HG03521 (cell line): ENCODE data around the gene APBB2.
A peak's percentile ranks its signal among the peaks of the same experiment; 100 is the strongest.
"Not testable (repeated sequence)": the region's sequence is repeated elsewhere in the genome, so short reads cannot be mapped to it uniquely, and the experiment has no call there.

Source experiments
- ATAC-seq: cut with Tn5 transposase; IDR thresholded peaks from one replicate; pipeline ENCODE4 v1.9.1; 2021; ENCODE audit warnings: mild to moderate bottlenecking, moderate library complexity; ENCODE audit not compliant: unreplicated experiment

APBB2 gene

DNA sequence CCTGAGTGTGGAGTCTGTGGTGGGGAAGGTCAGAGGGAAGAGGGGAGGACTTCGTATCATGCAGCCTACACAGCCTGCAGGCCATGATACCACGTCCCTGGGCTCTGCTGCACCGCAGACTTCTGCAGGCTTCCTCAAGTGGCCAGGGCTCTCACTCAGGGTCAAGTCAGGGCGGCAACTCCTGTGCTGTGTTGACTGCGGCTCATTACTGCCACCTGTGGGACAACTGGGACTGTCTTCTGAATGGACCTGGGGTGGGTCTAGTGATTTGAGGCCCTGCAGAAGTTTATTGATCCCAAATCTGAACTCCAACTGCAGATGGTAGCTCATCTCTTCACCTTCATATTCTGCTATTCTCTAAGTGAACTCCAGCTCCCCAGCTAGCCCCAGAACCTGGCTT, 297.5 kb downstream of the APBB2 start:
- peak; percentile 61 for ATAC-seq

DNA sequence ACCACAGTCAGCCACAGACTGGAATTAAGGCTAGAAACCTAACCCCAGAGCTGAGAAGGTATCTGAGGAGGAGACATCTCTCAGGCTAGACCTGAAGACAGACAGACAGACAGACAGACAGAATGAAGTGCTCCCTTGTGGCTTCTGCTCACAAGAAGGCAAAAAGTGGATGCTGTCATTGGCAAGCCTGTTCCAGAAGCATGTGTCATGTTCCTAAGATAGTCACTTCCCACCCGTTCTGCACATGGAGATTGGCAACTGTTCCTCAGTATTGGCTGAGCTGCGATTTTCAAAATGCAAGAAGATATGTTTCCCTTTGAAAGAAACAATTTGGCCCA, 298.2 kb downstream of the APBB2 start:
- ATAC-seq = no peak

DNA sequence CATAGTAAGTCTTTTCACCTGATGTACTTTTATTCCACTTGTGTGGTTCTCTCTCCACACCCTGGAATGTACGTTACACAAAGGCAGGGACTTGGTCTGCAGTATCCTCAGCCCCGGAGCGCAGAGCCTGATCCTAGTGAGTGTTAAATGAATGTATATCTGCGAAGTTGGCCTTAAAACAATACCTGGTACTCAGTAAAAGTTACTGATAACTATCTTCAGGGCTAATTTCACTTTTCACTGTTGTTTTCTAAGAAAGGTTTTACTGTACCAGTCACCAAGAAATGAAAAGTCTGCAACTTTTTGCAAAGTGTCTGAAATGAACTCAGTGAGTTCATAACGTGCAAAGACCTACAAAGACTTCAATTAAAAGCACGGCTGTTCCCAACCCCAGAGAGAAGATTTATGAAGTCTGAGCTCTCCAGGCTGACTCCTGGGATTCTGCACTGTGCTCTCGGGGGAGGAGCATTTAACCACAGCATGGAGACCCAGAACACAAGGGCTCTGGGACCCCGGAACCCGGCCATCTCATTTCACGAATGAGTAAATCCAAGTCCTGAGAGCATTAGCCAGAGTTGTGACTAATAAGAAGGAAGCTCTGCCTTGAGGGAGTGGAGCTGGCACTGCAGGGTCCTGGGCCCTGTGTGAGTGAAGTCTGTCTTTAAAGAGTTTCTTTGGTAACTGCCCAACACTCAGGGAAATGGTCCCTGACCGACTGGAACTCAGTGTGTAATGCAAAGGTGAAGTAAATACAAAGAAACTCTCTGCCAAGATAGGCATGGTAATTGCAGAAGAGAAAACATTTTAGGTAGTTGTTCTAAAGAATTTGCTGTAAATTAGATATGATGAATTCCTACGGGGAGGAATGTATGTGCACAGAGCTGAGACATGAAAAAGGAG, 298.8 kb downstream of the APBB2 start:
- ATAC-seq = no peak

DNA sequence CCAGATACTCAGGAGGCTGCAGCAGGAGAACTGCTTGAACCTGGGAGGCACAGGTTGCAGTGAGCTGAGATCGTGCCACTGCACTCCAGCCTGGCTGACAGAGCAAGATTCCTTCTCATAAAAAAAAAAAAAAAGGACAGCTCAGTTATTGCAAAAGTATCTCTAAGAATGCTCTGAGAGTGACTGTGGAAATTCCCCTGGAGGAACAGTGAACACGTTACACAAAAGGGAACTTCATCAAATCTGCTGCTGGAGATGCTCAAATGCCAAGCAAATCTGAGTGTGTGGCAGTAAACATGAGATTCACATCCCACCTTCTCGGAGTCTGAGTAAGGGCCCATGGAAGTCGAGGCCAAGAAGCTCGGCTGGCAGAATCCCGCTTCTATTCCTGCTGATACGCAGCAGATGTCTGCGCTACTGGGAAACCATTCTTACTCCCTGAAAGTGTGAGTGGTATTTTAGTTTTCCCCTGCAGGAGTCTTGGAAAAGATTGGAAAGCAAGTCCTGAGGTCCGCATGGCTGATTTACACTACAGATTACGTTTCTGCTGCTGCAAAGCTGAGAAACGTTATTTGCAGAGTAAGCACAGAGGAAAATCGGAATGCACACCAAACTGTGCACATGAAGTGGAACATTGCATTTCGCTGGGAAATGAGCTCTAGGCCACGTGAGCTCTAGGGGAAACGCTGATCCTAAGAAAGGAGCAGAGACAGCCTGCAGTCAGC, 301.7 kb downstream of the APBB2 start:
- ATAC-seq = no peak

DNA sequence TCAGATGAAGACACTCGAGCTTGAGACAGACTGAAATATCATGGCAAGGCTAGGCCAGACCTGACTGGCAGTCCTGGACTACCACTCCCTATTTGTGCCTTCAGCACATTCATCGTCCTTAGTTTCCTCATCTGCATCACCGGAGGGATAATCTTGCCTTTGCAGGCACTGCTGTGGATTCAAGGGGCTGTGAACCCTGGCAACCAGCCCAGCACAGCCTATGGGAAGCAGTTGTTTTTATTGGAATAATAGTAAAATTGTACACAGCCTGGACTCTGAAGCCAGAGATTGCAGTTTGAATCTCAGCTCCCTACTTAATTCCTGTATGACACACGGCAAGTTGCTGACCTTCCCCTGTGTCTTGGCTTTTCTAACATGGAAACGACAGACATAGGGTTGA, 303.6 kb downstream of the APBB2 start:
- no peak for ATAC-seq

DNA sequence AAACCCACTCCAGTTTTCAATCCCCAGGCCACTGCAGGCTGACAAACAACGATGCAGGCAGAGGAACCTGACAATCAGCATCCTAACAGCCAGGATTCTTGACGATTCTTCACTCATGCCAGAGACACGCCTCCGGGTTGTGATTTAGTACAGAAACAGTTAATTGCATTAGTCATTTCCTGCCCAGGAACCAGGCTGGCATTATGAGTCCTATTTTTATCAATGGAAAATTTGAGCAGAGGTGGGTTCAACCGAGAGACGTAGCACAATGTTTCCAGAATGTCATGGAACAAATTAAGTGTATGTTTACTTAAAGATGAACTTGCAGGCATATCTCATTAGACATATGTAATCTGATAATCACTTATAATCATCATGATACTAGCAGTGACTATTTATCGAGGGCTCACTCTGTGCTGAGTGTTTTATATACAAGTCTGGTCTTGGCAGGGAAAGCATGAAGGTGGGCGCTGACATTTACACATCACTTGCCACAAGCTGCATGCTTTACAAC, 304.9 kb downstream of the APBB2 start:
- no peak for ATAC-seq

DNA sequence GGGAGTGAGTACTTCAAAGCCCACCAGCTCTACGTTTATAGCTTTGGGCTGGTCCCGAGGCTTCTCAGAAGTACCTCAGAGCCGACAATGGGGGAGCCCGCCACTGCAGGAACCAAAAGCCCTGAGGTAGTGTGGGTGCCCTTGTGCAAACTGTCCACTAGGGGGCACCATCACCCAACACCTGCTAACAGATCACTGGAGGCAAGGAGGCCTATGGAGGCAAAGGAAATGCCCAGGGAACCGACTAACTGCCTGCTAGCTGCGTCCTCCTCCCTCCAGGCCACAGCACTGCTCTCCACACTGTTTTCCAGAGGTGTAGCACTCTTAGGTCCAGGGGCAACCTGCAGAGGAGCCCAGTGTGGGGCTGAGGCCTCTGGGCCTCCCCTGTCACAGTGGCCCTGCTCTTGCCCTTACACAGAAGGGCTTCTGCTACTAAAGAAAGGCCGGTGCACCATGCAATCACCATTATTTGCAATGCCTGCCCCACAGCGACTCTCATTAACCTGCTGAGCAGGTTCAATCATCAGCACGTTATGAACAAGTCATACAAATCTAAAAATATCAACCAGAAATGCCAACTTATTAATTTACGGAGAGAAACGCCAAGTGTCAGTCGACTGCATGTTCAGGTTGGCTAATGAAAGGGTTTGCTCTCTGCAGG, 305.5 kb downstream of the APBB2 start:
- ATAC-seq = peak; percentile 90

DNA sequence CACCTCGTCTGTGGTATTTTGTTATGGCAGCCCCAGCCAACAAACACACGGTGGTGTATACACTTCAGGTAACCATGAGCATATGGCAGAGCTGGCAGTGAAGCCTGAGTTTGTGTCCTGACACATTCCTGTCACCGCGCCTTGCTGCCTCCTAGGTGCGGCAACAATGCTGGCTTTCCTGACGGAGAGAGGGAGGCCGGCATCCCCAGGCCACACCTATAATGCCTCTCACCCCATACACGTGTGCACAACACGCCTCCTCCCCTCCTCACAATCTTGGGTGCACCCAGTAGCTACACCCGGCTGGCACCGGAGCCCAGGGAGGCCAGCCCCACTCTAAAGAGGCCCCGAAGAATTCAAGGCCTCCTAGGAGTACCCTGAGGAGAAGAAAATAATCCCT, 306.0 kb downstream of the APBB2 start:
- no peak for ATAC-seq

DNA sequence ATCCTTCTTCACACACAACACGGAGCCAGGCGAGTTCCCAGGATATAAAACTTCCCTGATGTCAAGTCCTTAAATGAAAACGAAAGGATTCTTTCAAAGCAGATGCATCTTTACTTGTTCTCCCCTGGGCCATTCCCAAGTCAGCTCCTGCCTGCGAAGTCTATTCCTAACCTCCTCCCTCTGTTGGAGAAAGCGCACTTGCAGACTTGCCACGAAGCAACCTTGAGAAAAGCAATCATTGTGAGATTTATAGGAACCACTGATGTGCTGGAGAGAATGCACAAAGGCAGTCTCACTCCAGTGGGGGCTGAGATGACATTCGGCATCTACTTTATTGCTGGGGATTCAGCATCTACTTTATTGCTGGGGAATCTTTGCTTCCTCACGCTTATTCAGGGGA, 308.9 kb downstream of the APBB2 start:
- ATAC-seq = no peak

DNA sequence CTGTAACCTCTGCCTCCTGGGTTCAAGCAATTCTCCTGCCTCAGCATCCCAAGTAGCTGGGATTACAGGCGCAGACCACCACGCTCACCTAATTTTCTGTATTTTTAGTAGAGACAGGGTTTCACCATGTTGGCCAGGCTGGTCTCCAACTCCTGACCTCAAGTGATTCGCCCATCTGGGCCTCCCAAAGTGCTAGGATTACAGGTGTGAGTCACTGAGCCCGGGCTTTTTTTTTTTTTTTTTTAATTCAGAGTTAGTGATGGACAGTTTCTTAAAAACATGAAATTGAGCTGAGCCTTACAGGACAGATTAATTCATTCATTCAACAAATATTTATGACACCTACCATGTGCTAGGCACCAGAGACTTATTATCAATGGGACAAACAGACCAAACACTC, 313.8 kb downstream of the APBB2 start:
- not testable (repeated sequence) for ATAC-seq

DNA sequence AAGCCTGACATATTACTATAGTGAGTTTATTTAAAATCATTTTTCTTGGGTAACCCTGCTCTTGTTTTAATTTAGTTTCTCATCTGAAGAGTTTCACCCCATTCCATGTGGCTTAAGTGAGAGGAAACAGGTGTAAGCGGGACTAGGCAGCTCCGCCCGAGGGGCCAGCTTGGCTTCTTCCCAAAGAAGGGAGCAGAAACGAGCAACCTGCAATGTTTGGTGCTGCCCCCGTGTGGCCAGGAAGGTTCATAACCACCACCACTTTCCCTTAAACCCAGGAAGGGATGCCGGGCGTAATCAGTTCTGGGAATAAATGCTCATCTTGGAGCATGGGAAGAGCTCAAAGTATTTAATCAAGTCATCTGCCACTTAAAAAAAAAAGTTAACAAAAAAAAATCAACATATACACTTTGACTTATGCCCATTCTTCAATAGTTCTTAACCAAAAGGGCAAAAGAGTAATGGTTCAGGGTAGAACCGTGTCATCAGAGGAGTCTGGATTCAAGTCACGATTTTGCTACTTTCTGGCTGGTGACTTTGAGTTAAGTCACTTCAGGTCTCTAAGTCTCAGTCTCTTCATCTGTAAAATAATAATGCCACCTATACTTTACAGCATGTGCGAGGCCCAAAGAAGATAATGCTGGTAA, 316.7 kb downstream of the APBB2 start:
- no peak for ATAC-seq

DNA sequence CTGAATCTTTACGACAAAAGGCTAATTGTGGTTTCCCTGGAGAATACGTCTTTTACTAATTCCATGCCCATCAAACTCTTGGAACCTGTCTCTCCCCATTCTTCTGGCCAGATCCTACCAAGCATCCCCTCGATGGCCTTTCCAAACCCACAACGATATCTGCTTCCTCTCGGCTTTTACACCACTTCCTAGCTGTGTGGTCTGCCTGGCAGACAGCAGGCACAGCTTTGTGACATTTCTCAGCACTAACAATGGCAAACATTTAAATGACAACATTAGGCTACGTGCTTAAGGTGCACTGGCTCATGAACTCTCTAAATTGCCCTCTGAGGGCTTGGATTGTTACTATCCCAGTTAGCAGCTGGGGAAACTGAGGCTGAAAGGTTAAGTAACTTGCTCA, 323.6 kb downstream of the APBB2 start:
- ATAC-seq = no peak

DNA sequence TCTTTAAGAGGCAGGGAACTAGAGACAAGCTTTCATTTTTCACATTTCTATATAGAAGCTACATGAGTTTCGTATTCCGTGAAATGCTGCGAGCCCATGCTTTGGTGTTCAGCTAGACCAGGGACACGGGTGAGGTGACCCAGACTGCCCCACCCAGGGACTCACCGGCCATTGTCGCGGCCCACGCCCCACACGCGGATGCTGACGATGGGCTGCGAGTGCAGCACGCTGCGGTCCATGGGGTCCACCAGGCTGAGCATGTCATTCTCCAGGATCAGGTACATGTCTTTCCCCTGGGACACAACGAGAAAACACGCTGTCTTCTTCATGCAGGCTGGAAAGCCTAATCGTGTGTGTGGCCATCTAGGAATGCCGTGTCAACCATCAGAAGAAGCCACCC, 324.1 kb downstream of the APBB2 start:
- no peak for ATAC-seq

DNA sequence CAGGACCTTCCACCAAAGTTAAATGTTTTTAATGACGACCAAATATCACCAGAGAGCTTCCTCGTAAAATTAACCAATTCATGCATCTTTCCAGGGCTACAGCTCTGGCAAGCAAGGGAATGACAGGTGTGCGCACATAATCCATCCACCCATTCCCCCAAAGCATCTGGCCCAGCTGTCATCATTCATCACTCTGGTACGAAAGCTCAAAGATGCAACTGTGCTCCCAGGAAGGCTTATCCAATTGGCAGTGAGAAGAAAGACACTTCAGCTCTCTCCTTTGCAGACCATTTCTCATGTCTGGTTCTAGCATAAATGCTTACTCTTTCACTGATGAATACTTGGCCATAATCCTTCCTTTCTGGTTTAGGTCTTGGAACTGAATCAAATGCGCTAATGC, 325.4 kb downstream of the APBB2 start:
- no peak for ATAC-seq

DNA sequence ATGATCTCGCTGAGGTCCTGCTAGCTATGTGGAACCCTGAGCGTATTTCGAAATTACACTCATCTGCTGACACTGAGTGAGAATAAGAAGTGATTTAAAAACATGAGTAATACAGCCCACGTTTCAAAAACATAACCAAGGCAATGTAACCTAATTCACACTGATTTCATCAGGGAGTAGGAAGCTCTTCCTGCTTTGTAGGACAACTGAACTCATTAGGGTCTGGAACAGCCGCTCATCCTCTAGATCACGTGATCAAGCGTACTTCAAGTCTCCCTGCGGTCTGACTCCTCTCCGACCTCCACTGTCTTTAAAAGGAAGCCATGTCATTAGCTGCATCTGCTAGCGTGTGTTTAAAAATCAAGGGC, 326.6 kb downstream of the APBB2 start:
- no peak for ATAC-seq

DNA sequence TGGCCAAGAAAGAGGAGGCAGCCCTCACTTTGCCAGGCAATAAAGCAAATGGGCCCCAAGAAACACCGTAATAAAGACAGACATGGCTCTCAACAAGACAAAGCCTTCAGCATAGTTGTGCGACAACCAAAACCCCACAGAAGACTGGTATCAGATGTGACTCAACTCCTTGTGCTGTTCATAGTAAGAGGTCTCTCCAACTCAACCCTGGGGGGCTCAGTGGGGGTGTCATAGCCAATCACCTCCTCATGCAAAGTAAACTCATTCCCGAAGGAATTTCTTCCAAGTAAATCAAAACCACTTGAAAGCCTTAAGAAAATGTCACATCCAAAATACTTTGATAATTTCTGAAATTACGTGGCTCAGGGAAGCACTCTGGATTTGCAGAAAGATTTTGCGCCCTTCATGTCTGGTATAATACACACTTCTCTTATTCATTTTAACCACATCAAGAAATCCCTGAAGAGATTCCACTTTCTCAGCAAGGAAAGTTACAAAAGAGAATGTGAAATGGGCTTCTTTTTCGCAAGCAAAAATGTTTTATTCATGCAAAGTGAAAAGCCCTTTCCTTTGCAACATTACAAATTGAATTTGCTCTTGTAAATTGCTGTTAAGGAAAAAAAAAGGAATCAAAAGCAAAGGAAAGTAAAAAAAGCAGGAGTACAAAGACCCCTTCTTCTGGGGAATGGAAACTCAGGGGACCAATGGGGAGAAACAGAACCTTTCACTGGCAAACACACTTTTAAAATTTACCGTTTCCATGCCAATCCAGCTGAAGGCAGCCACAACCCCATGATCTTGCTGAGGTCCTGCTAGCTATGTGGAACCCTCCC, 327.2 kb downstream of the APBB2 start:
- no peak for ATAC-seq

DNA sequence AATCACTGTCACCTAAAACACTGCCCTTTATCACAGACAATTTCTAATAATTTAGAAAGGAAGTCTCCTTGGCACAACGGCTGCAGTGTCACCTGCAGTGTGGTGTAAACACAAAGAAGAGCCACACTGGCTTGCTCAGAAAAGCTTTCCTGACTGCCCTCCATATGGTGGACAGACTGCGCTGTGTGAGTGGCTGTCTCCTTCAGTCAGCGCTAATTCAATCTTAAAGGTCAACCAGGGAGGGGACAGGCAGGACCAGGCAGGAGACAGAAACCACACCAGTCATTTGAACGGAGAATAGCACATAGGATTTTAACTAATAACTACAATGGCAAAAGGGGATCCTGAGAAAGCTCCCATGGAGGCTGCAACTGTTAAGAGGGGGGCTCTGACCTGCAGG, 332.5 kb downstream of the APBB2 start:
- ATAC-seq = no peak

DNA sequence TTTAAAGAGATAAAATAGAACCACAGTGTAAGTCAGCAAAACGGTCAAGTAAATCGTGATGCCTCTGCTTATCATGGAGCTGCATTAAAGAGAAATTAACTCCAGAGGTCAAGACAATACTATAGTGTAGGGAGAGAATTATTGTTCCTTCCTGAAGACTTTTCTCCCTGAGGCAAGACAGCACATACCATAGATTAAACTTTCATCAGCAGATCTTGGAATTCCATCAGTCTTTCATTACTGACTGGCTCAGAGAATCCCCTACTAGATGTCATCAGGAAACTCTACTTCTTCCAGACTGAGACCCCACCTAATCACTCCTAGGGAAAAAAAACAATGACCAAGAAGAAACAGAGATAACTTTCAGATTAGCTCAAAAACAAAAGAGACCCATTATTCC, 333.2 kb downstream of the APBB2 start:
- no peak for ATAC-seq

DNA sequence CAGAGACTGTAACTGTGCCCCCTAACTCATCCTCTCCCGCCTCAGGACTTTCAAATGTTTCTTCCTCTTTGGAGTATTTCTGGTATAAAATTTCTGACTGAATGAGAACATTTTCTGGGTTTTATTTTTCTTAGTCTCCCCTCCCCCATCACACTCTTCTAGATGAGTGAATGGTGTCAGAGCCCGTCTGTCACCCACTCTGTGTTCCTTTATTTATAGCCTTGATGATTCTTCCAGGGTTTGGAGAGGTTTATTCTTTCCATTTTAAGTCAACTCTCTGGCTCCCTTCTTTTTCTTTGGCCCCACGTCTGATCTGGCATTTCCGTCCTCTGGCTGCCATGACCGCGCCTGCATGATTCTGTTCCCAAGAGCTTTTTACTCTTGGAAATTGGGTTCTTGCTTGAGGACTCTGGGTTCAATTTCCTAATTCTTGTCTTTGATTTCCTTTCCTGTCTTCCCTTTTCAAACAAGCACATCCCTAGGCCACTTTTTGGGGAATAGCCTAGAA, 335.7 kb downstream of the APBB2 start:
- no peak for ATAC-seq

DNA sequence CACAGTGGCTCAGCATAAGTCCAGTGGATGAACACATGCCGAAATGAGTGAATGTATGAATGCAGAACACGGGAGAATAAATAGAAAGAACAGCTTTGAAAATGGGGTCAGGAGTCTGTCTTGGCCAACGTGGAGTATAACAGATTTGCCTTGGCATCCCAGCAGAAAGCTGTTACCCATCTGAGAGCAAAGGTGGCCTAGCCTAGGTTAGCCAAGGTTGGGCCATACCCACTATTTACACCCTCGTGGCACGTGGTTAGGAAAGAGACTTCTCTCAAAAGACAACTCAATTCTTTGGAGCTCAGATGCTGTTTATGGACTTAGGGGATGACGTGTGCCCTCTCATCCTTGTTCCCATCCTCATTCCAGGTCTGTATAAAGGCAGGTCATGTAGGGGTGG, 337.3 kb downstream of the APBB2 start:
- no peak for ATAC-seq
